ENCODE measurements around the gene KCTD19.
A peak's percentile ranks its signal among the peaks of the same experiment; 100 is the strongest.

KCTD19 gene

GRCh38 chr16:67287960-67288359 lies 38.6 kb downstream of the KCTD19 start:
- H3K4me3 ChIP-seq (ENCODE audit: low read length), result no peak overlapping the region
- DNase-seq (ENCODE audit: low read depth, low spot score), result no peak

- no peak overlapping the region for H3K4me3 ChIP-seq (ENCODE audit: low read length)
- DNase-seq (ENCODE audit: low read depth, low spot score), result no peak
These were observed 39.9 kb downstream of the KCTD19 start for GRCh38 chr16:67286441-67287235.

- no peak overlapping the region for H3K4me3 ChIP-seq (ENCODE audit: low read length)
- no peak for DNase-seq (ENCODE audit: low read depth, low spot score)
These were observed 41.6 kb downstream of the KCTD19 start for GRCh38 chr16:67284699-67285646.

- DNase-seq (ENCODE audit: low read depth, low spot score), result no peak
- no peak overlapping the region for H3K4me3 ChIP-seq (ENCODE audit: low read length)
These were observed 42.5 kb downstream of the KCTD19 start for GRCh38 chr16:67283826-67284555.

- H3K4me3 ChIP-seq (ENCODE audit: low read length), result no peak overlapping the region
- no peak for DNase-seq (ENCODE audit: low read depth, low spot score)
These were observed 43.3 kb downstream of the KCTD19 start for GRCh38 chr16:67283039-67283825.

GRCh38 chr16:67282447-67282805 lies 44.1 kb downstream of the KCTD19 start:
- no peak for DNase-seq (ENCODE audit: low read depth, low spot score)

GRCh38 chr16:67281536-67282446 lies 44.8 kb downstream of the KCTD19 start:
- H3K4me3 ChIP-seq (ENCODE audit: low read length), result no peak overlapping the region
- DNase-seq (ENCODE audit: low read depth, low spot score), result no peak

More at GRCh38 chr16:67282447-67282805, 44.1 kb downstream of the KCTD19 start:
- H3K4me3 ChIP-seq (ENCODE audit: low read length), result no peak overlapping the region

- H3K4me3 ChIP-seq (ENCODE audit: low read length), result peak overlapping the region; percentile 73
- DNase-seq (ENCODE audit: low read depth, low spot score), result no peak
These were observed 46.2 kb downstream of the KCTD19 start for GRCh38 chr16:67280090-67281015.

GRCh38 chr16:67279296-67280089 lies 47.0 kb downstream of the KCTD19 start, which contains the start of gene PLEKHG4:
PLEKHG4 (plus strand) TSS chr16:67279532; CDS start chr16:67280045, 513 bp downstream.
- H3K4me3 ChIP-seq (ENCODE audit: low read length), result peak within 1 kb of the TSS; percentile 73
- DNase-seq (ENCODE audit: low read depth, low spot score), result peak; percentile 69

GRCh38 chr16:67278773-67279295 lies 47.7 kb downstream of the KCTD19 start:
- H3K4me3 ChIP-seq (ENCODE audit: low read length), result peak overlapping the region; percentile 73
- peak; percentile 19 for DNase-seq (ENCODE audit: low read depth, low spot score)

GRCh38 chr16:67277999-67278772 lies 48.4 kb downstream of the KCTD19 start:
- peak overlapping the region; percentile 73 for H3K4me3 ChIP-seq (ENCODE audit: low read length)
- peak; percentile 16 for DNase-seq (ENCODE audit: low read depth, low spot score)

GRCh38 chr16:67277294-67277998 lies 49.1 kb downstream of the KCTD19 start:
- H3K4me3 ChIP-seq (ENCODE audit: low read length), result peak overlapping the region; percentile 73; the same call in 1 of the 2 replicates
- DNase-seq (ENCODE audit: low read depth, low spot score), result no peak

GRCh38 chr16:67275321-67275720 lies 51.2 kb downstream of the KCTD19 start:
- DNase-seq (ENCODE audit: low read depth, low spot score), result no peak
- H3K4me3 ChIP-seq (ENCODE audit: low read length), result no peak overlapping the region

GRCh38 chr16:67271446-67271845 lies 55.1 kb downstream of the KCTD19 start:
- DNase-seq (ENCODE audit: low read depth, low spot score), result no peak

More at GRCh38 chr16:67271446-67271845, 55.1 kb downstream of the KCTD19 start:
- no peak overlapping the region for H3K4me3 ChIP-seq (ENCODE audit: low read length)
